Dendritic cell treated with granulocyte-macrophage colony-stimulating factor and Interleukin-4, amounts not matched to agents 40 ng/mL and 50 ng/mL, for 4 days (primary cell): Measurements from ENCODE around the gene SLC35G6.

Experiments
- H3K27ac Mint-ChIP-seq: one replicate; pipeline ENCODE4 v1.8.0; 2022; ENCODE audit warnings: mild to moderate bottlenecking, mixed read lengths
- H3K27me3 Mint-ChIP-seq: one replicate; pipeline ENCODE4 v1.8.0; 2022; ENCODE audit warnings: mild to moderate bottlenecking, mixed read lengths
- H3K36me3 Mint-ChIP-seq: one replicate; pipeline ENCODE4 v1.8.0; 2022; ENCODE audit warnings: low read depth, mixed read lengths
- H3K4me1 Mint-ChIP-seq: one replicate; pipeline ENCODE4 v1.8.0; 2022; ENCODE audit warnings: low read depth, mixed read lengths
- H3K4me3 Mint-ChIP-seq: one replicate; pipeline ENCODE4 v1.8.0; 2022; ENCODE audit warnings: mild to moderate bottlenecking, moderate library complexity, mixed read lengths
- H3K9me3 Mint-ChIP-seq: one replicate; pipeline ENCODE4 v1.8.0; 2022; ENCODE audit warnings: mixed read lengths
- intact Hi-C: fragments of 100-400 bp; cut with micrococcal nuclease; formaldehyde crosslinking; loops from one replicate; pipeline ENCODE4 v1.15.0; 2022

The SLC35G6 gene

GRCh38 chr17:7496470-7497183 is 15.4 kb downstream of the SLC35G6 start:
- Mint-ChIP-seq H3K4me3 (no peak overlapping the region), H3K36me3 (peaks cover 94% of the 10 kb centered on the region), H3K27ac (no peak overlapping the region), H3K4me1 (peaks cover 18% of the 10 kb centered on the region), H3K9me3 (no peaks in the 10 kb centered on the region), H3K27me3 (no peaks in the 10 kb centered on the region)
- intact Hi-C loops, result no loop called here

- Mint-ChIP-seq H3K36me3 (peaks cover 94% of the 10 kb centered on the region), H3K4me3 (no peak overlapping the region), H3K27ac (no peak overlapping the region)
Measured at GRCh38 chr17:7497228-7497627, 16.0 kb downstream of the SLC35G6 start.

GRCh38 chr17:7497636-7498035 is 16.4 kb downstream of the SLC35G6 start:
- intact Hi-C loops, result no loop called here
- Mint-ChIP-seq H3K36me3 (peaks cover 95% of the 10 kb centered on the region), H3K9me3 (no peaks in the 10 kb centered on the region), H3K27me3 (no peaks in the 10 kb centered on the region), H3K27ac (no peak overlapping the region), H3K4me3 (no peak overlapping the region), H3K4me1 (peaks cover 13% of the 10 kb centered on the region)

More at GRCh38 chr17:7497228-7497627, 16.0 kb downstream of the SLC35G6 start:
- peaks cover 13% of the 10 kb centered on the region for H3K4me1 Mint-ChIP-seq
- no peaks in the 10 kb centered on the region for H3K9me3 Mint-ChIP-seq
- intact Hi-C loops, result no loop called here
- H3K27me3 Mint-ChIP-seq, result no peaks in the 10 kb centered on the region

- Mint-ChIP-seq H3K4me1 (no peaks in the 10 kb centered on the region), H3K36me3 (peaks cover 97% of the 10 kb centered on the region), H3K27me3 (no peaks in the 10 kb centered on the region), H3K9me3 (no peaks in the 10 kb centered on the region), H3K27ac (no peak overlapping the region), H3K4me3 (no peak overlapping the region)
- intact Hi-C loops, result no loop called here
Measured at GRCh38 chr17:7499161-7499560, 17.9 kb downstream of the SLC35G6 start.

GRCh38 chr17:7501729-7502128 is 20.5 kb downstream of the SLC35G6 start:
- Mint-ChIP-seq H3K4me3 (no peak overlapping the region), H3K27me3 (no peaks in the 10 kb centered on the region), H3K4me1 (no peaks in the 10 kb centered on the region), H3K36me3 (peaks cover 98% of the 10 kb centered on the region), H3K9me3 (no peaks in the 10 kb centered on the region), H3K27ac (no peak overlapping the region)
- intact Hi-C loops, result no loop called here

- Mint-ChIP-seq H3K27ac (no peak overlapping the region), H3K4me3 (no peak overlapping the region), H3K36me3 (peaks cover 98% of the 10 kb centered on the region), H3K9me3 (no peaks in the 10 kb centered on the region), H3K27me3 (no peaks in the 10 kb centered on the region), H3K4me1 (no peaks in the 10 kb centered on the region)
- intact Hi-C loops, result no loop called here
Measured at GRCh38 chr17:7502171-7502847, 21.1 kb downstream of the SLC35G6 start.

GRCh38 chr17:7502987-7503386 is 21.7 kb downstream of the SLC35G6 start:
- Mint-ChIP-seq H3K27me3 (no peaks in the 10 kb centered on the region), H3K36me3 (peaks cover 98% of the 10 kb centered on the region), H3K4me3 (no peak overlapping the region), H3K9me3 (no peaks in the 10 kb centered on the region), H3K4me1 (no peaks in the 10 kb centered on the region), H3K27ac (no peak overlapping the region)
- intact Hi-C loops, result no loop called here

GRCh38 chr17:7503521-7503920 is 22.3 kb downstream of the SLC35G6 start:
- H3K4me3 Mint-ChIP-seq, result no peak overlapping the region
- H3K36me3 Mint-ChIP-seq, result peaks cover 98% of the 10 kb centered on the region
- no peak overlapping the region for H3K27ac Mint-ChIP-seq
- no peaks in the 10 kb centered on the region for H3K27me3 Mint-ChIP-seq
- no peaks in the 10 kb centered on the region for H3K9me3 Mint-ChIP-seq
- intact Hi-C loops, result no loop called here
- no peaks in the 10 kb centered on the region for H3K4me1 Mint-ChIP-seq

GRCh38 chr17:7508145-7508544 is 26.9 kb downstream of the SLC35G6 start:
- Mint-ChIP-seq H3K4me1 (peaks cover 9% of the 10 kb centered on the region), H3K27ac (no peak overlapping the region), H3K36me3 (peaks cover 98% of the 10 kb centered on the region)

GRCh38 chr17:7508846-7509245 is 27.6 kb downstream of the SLC35G6 start:
- H3K27ac Mint-ChIP-seq, result no peak overlapping the region
- peaks cover 16% of the 10 kb centered on the region for H3K4me1 Mint-ChIP-seq
- H3K9me3 Mint-ChIP-seq, result no peaks in the 10 kb centered on the region
- peaks cover 98% of the 10 kb centered on the region for H3K36me3 Mint-ChIP-seq
- H3K4me3 Mint-ChIP-seq, result no peak overlapping the region
- H3K27me3 Mint-ChIP-seq, result no peaks in the 10 kb centered on the region
- intact Hi-C loops, result no loop called here

More at GRCh38 chr17:7508145-7508544, 26.9 kb downstream of the SLC35G6 start:
- H3K4me3 Mint-ChIP-seq, result no peak overlapping the region
- H3K27me3 Mint-ChIP-seq, result no peaks in the 10 kb centered on the region
- intact Hi-C loops, result no loop called here
- H3K9me3 Mint-ChIP-seq, result no peaks in the 10 kb centered on the region

- Mint-ChIP-seq H3K9me3 (no peaks in the 10 kb centered on the region), H3K27me3 (no peaks in the 10 kb centered on the region), H3K4me3 (no peak overlapping the region), H3K27ac (no peak overlapping the region), H3K36me3 (peaks cover 97% of the 10 kb centered on the region), H3K4me1 (peaks cover 21% of the 10 kb centered on the region)
- intact Hi-C loops, result no loop called here
Measured at GRCh38 chr17:7509937-7510336, 28.7 kb downstream of the SLC35G6 start.

- Mint-ChIP-seq H3K4me3 (no peak overlapping the region), H3K36me3 (peaks cover 86% of the 10 kb centered on the region), H3K27me3 (no peaks in the 10 kb centered on the region), H3K4me1 (peaks cover 31% of the 10 kb centered on the region), H3K9me3 (no peaks in the 10 kb centered on the region), H3K27ac (peak overlapping the region; percentile 51)
- intact Hi-C loops, result no loop called here
Measured at GRCh38 chr17:7511108-7511507, 29.9 kb downstream of the SLC35G6 start.

- intact Hi-C loops, result no loop called here
- H3K9me3 Mint-ChIP-seq, result no peaks in the 10 kb centered on the region
- H3K4me1 Mint-ChIP-seq, result peaks cover 40% of the 10 kb centered on the region
- no peak overlapping the region for H3K4me3 Mint-ChIP-seq
- H3K27me3 Mint-ChIP-seq, result no peaks in the 10 kb centered on the region
- peak overlapping the region; percentile 26 for H3K27ac Mint-ChIP-seq
- peaks cover 77% of the 10 kb centered on the region for H3K36me3 Mint-ChIP-seq
Measured at GRCh38 chr17:7512105-7512504, 30.9 kb downstream of the SLC35G6 start.

GRCh38 chr17:7512824-7513540 is 31.7 kb downstream of the SLC35G6 start:
- Mint-ChIP-seq H3K4me3 (no peak overlapping the region), H3K36me3 (peaks cover 68% of the 10 kb centered on the region), H3K27me3 (no peaks in the 10 kb centered on the region), H3K27ac (peak overlapping the region; percentile 26), H3K9me3 (no peaks in the 10 kb centered on the region), H3K4me1 (peaks cover 40% of the 10 kb centered on the region)
- intact Hi-C loops, result no loop called here
